Loucy (cell line): Measurements from ENCODE around the gene PPP1R14C.

Experiments
- H2AFZ ChIP-seq: fragments of 200-600 bp; sonication (generic); 2 replicates; pipeline ENCODE4 v1.6.0; 2016; ENCODE audit warnings: antibody characterized with exemption, mild to moderate bottlenecking, low read length, moderate library complexity
- H3F3A ChIP-seq: fragments of 200-600 bp; 2 replicates; pipeline ENCODE4 v1.6.0; 2016; ENCODE audit warnings: antibody characterized with exemption, low read depth, mild to moderate bottlenecking
- H3K27me3 ChIP-seq: fragments of 200-600 bp; sonication (generic); 2 replicates; pipeline ENCODE4 v1.6.1; 2014; ENCODE audit warnings: low read length, mild to moderate bottlenecking; ENCODE audit not compliant: insufficient read depth, poor library complexity, severe bottlenecking
- H3K36me3 ChIP-seq: fragments of 200-600 bp; sonication (generic); 2 replicates; pipeline ENCODE4 v1.6.1; 2016; ENCODE audit warnings: low read length; ENCODE audit not compliant: insufficient read depth
- H3K4me1 ChIP-seq: fragments of 200-600 bp; sonication (generic); 2 replicates; pipeline ENCODE4 v1.5.1; 2014; ENCODE audit warnings: low read length, mild to moderate bottlenecking; ENCODE audit not compliant: insufficient read depth, poor library complexity, severe bottlenecking
- H3K4me2 ChIP-seq: fragments of 200-600 bp; sonication (generic); 2 replicates; pipeline ENCODE4 v1.6.0; 2014; ENCODE audit warnings: antibody characterized with exemption, low read length, low read depth, mild to moderate bottlenecking; ENCODE audit not compliant: poor library complexity, severe bottlenecking
- H3K4me3 ChIP-seq: fragments of 200-600 bp; sonication (generic); 2 replicates; pipeline ENCODE4 v1.5.1; 2014; ENCODE audit warnings: low read length, mild to moderate bottlenecking, mixed read lengths; ENCODE audit not compliant: poor library complexity, severe bottlenecking
- H3K79me2 ChIP-seq: fragments of 200-600 bp; sonication (generic); 2 replicates; pipeline ENCODE4 v1.6.1; 2014; ENCODE audit warnings: low read length; ENCODE audit not compliant: insufficient read depth
- H3K9ac ChIP-seq: fragments of 200-600 bp; sonication (generic); 2 replicates; pipeline ENCODE4 v1.6.0; 2014; ENCODE audit warnings: mild to moderate bottlenecking, low read depth, low read length, moderate library complexity; ENCODE audit not compliant: poor library complexity, severe bottlenecking
- H3K9me2 ChIP-seq: fragments of 200-600 bp; sonication (generic); replicated peaks from 2 replicates; pipeline ENCODE4 v1.6.1; 2016; ENCODE audit warnings: low read depth, low read length, mixed read lengths
- H3K9me3 ChIP-seq: fragments of 200-600 bp; sonication (generic); 2 replicates; pipeline ENCODE4 v1.6.1; 2014; ENCODE audit warnings: mild to moderate bottlenecking, antibody characterized with exemption, low read length, low read depth; ENCODE audit not compliant: insufficient read depth
- H4K20me1 ChIP-seq: fragments of 200-600 bp; sonication (generic); 2 replicates; pipeline ENCODE4 v1.6.0; 2014; ENCODE audit warnings: antibody characterized with exemption, low read length, mild to moderate bottlenecking; ENCODE audit not compliant: insufficient read depth, poor library complexity, severe bottlenecking
- EZH2phosphoT487 ChIP-seq: fragments of 200-600 bp; IDR thresholded peaks from 2 replicates; pipeline ENCODE4 v1.6.1; 2018; ENCODE audit warnings: antibody characterized with exemption, mild to moderate bottlenecking, moderate library complexity, borderline replicate concordance
- TF ChIP-seq, protein P1 (sequence below): fragments of 200-600 bp; sonication (generic); conservative IDR thresholded peaks from 2 replicates; pipeline ENCODE4 v1.5.1; 2014; ENCODE audit warnings: mild to moderate bottlenecking, antibody characterized with exemption, low read length

PPP1R14C gene

DNA sequence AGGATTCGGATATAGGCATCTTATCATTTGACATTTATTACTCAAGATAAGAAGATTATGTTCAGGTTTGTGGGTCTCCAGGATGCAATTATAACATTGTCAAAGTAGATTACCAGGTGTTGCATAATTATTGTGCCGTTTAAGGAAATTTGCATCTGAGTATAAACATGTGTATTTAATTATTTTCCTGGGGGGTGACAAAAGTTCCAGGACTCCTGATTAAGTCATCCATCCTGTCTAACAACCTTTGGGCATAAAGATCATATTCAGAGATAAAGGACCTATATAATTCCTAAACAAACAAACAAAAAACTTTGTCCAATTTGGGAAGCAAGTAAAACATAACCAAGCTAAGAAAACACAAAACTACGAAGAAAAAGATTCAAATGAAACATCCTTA lies 3.3 kb upstream of the PPP1R14C start:
- Histone ChIP-seq H3K9me3 (peaks cover 3% of the 10 kb centered on the region; the same call in 1 of the 2 replicates), H4K20me1 (no peaks in the 10 kb centered on the region), H3K79me2 (no peaks in the 10 kb centered on the region), H3K36me3 (no peaks in the 10 kb centered on the region), H3K4me1 (no peaks in the 10 kb centered on the region), H3K4me2 (no peak overlapping the region), H3K9me2 (no peaks in the 10 kb centered on the region), H3K4me3 (no peak overlapping the region), H3F3A (no peaks in the 10 kb centered on the region), H3K9ac (no peak overlapping the region), H3K27me3 (no peaks in the 10 kb centered on the region), H2AFZ (no peak overlapping the region)
- no peak for TF ChIP-seq EZH2phosphoT487
- TF ChIP-seq, protein P1, sequence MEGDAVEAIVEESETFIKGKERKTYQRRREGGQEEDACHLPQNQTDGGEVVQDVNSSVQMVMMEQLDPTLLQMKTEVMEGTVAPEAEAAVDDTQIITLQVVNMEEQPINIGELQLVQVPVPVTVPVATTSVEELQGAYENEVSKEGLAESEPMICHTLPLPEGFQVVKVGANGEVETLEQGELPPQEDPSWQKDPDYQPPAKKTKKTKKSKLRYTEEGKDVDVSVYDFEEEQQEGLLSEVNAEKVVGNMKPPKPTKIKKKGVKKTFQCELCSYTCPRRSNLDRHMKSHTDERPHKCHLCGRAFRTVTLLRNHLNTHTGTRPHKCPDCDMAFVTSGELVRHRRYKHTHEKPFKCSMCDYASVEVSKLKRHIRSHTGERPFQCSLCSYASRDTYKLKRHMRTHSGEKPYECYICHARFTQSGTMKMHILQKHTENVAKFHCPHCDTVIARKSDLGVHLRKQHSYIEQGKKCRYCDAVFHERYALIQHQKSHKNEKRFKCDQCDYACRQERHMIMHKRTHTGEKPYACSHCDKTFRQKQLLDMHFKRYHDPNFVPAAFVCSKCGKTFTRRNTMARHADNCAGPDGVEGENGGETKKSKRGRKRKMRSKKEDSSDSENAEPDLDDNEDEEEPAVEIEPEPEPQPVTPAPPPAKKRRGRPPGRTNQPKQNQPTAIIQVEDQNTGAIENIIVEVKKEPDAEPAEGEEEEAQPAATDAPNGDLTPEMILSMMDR: no peak

DNA sequence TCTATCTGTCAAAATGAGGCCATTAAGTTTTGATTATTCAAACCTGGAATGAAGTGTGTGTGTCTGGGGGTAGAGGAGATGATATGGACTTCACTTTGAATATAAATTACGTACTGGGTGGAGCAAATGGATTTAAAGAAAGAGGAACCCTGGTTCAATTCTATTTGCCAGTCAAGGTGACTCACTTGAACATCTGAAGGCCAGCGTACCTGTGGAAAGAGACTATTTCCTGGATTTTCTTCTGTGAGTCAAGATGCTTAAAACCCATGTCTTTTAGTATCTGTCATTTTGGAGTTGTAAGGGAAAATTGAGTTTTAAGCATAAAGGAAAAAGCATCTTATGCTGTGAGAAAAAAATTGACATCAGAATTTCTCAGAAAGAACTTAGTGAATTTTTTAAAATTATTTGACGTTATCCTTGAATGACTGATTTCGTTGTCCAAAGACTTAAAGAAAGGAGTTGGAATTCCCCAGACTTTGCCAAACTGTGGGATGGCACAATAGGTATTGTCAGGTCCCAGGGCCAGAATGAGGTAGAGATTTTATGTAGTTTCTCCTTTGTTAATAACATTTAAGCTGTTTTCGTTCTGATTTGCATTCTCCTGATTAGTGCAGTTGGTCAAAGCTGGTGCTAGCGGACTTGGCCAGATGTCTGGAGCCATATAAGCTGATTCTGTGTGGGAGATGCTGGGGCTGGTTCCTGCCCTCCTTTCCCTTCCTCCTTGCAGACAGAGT lies 2.4 kb upstream of the PPP1R14C start:
- no peaks in the 10 kb centered on the region for H3K79me2 ChIP-seq
- no peak for TF ChIP-seq EZH2phosphoT487
- TF ChIP-seq, protein P1: no peak
- no peaks in the 10 kb centered on the region for H3K27me3 ChIP-seq
- H3K4me1 ChIP-seq: no peaks in the 10 kb centered on the region
- H3K9ac ChIP-seq: no peak overlapping the region
- H4K20me1 ChIP-seq: no peaks in the 10 kb centered on the region
- H3F3A ChIP-seq: no peaks in the 10 kb centered on the region
- H2AFZ ChIP-seq: no peak overlapping the region
- H3K36me3 ChIP-seq: no peaks in the 10 kb centered on the region
- no peak overlapping the region for H3K4me3 ChIP-seq
- peaks cover 3% of the 10 kb centered on the region; the same call in 1 of the 2 replicates for H3K9me3 ChIP-seq
- no peak overlapping the region for H3K4me2 ChIP-seq
- H3K9me2 ChIP-seq: no peaks in the 10 kb centered on the region

DNA sequence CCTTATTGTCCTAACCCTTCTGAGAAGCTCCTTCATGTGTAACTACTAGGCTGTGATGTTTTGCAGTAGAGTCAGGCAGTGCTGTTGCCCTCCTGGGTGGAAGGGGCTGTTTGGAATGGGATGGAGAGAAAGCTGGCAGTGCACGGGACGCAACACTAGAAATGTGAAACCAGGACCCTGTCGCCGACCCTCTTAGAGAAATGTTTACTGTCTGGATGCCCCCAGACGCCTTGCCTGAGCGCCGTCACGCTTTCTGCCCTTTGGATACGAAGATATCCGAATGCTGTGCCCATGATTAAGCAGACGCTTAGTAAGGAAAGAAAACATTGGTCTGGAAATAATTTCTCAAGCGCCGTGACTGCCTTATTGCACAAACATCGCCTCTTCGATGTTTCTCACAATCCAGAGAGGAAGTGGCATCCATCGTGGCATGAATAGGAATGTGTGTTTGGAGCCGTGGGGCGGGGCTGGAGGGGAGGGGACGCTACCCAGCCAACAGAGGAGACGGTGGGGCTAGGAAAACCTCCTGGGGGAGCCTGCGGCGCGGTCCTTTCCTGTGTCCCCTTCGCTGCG lies 661 bp upstream of the PPP1R14C start:
- TF ChIP-seq, protein P1: no peak
- TF ChIP-seq EZH2phosphoT487: no peak
- no peak overlapping the region for H3K4me3 ChIP-seq
- peaks cover 3% of the 10 kb centered on the region; the same call in 1 of the 2 replicates for H3K9me3 ChIP-seq
- no peaks in the 10 kb centered on the region for H3F3A ChIP-seq
- H3K79me2 ChIP-seq: no peaks in the 10 kb centered on the region
- H3K4me1 ChIP-seq: no peaks in the 10 kb centered on the region
- H2AFZ ChIP-seq: no peak overlapping the region
- no peaks in the 10 kb centered on the region for H3K27me3 ChIP-seq
- H3K9me2 ChIP-seq: no peaks in the 10 kb centered on the region
- H4K20me1 ChIP-seq: no peaks in the 10 kb centered on the region
- H3K36me3 ChIP-seq: no peaks in the 10 kb centered on the region
- H3K4me2 ChIP-seq: no peak overlapping the region
- no peak overlapping the region for H3K9ac ChIP-seq
